Peyer's patch (tissue), 4 donors: ENCODE measurements around the gene MYO15A.

Experiments
- POLR2A ChIP-seq, 2 donors: fragments of 450-650 bp; IDR thresholded peaks; one replicate each; pipeline ENCODE4 v1.5.1; 2017; ENCODE audit warnings: antibody characterized with exemption in 2 of 2, mild to moderate bottlenecking in 2 of 2, moderate library complexity in 2 of 2
- TF ChIP-seq, protein P1 (sequence below), 6 experiments: fragments of 450-650 bp in 4 of 6; fragments of 200-600 bp in 2 of 6; sonication (generic) in 1 of 6; IDR thresholded peaks; one replicate each; pipeline ENCODE4 v1.5.1; 2017 to 2019; ENCODE audit warnings: antibody characterized with exemption in 6 of 6, mild to moderate bottlenecking in 3 of 6, moderate library complexity in 1 of 6

DNA sequence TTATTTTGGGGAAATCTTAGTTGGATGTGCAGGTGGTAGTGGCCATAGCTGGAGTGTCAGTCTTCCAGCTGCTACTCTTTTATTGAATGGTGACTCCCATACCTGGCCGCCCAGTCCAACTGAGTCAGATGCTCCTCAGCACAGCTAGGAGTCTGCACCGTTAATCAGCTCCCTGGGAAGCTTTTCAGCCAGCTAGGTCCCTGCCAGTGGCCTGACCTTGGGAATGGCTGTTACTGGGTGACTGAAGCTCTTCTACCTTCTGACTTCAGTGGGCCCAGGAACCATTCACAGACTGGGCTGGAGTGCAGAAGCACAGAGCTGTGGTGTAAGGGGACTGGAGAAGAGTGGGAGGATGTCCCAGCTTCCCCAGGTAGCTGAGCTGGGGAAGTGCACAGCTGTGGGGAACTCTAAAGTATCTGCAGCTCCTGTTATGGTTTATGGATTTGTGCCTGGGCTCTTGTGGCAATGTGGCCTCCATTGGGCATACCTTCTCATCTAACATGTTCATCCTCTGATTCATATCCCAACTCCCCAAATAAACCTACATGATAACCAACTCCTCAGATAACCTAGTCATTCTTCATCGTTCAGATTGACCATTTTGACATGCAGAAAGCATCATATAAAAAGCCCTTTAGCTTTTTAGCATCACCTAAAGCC, 89.1 kb downstream of the MYO15A start:
- TF ChIP-seq, protein P1, sequence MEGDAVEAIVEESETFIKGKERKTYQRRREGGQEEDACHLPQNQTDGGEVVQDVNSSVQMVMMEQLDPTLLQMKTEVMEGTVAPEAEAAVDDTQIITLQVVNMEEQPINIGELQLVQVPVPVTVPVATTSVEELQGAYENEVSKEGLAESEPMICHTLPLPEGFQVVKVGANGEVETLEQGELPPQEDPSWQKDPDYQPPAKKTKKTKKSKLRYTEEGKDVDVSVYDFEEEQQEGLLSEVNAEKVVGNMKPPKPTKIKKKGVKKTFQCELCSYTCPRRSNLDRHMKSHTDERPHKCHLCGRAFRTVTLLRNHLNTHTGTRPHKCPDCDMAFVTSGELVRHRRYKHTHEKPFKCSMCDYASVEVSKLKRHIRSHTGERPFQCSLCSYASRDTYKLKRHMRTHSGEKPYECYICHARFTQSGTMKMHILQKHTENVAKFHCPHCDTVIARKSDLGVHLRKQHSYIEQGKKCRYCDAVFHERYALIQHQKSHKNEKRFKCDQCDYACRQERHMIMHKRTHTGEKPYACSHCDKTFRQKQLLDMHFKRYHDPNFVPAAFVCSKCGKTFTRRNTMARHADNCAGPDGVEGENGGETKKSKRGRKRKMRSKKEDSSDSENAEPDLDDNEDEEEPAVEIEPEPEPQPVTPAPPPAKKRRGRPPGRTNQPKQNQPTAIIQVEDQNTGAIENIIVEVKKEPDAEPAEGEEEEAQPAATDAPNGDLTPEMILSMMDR (IDR thresholded peaks at IDR 0.05): no peak
- TF ChIP-seq POLR2A (IDR thresholded peaks at IDR 0.05): no peak
